CD4-positive, alpha-beta T cell (primary cell): Measurements from ENCODE around the gene LCE3C. TPM values are rescaled to one million over a fixed set of nuclear protein-coding genes. Genes with fewer than 3 reads are reported as not detected.

Experiments
- ATAC-seq: fragments of 200-7000 bp; cut with Tn5 transposase; one replicate; pipeline ENCODE4 v1.10.0; 2022; ENCODE audit warnings: mild to moderate bottlenecking; ENCODE audit not compliant: poor library complexity
- CTCF ChIA-PET: fragments of 350-600 bp; sonication (Branson Sonifier 250); formaldehyde crosslinking; loops from one replicate; lab custom pipeline; 2021; ENCODE audit warnings: antibody characterized with exemption, inconsistent platforms; lab: Charles Lee
- POLR2A ChIA-PET: fragments of 350-600 bp; sonication (Branson Sonifier 250); formaldehyde crosslinking; loops from one replicate; lab custom pipeline; 2021; ENCODE audit warnings: antibody characterized with exemption, inconsistent platforms; lab: Charles Lee
- DNase-seq, 14 experiments: peaks; one replicate each; pipeline ENCODE4 v3.0.0-alpha.2; 2013 to 2020; ENCODE audit warnings: mixed read lengths in 2 of 14
- H3K27ac ChIP-seq, 2 donors: one replicate each; pipeline versions ENCODE4 v1.5.1 to v1.7.0; 2013; ENCODE audit warnings: low read length in 2 of 2, low read depth in 1 of 2, mild to moderate bottlenecking in 1 of 2
- H3K27me3 ChIP-seq, 2 experiments: 1 replicate in 1 of 2; 2 replicates in 1 of 2; pipeline versions ENCODE4 v1.6.1 to v1.7.0; 2013; ENCODE audit warnings: low read length in 2 of 2, control low read depth in 1 of 2, mild to moderate bottlenecking in 1 of 2, moderate library complexity in 1 of 2; ENCODE audit not compliant: insufficient read depth in 2 of 2, control insufficient read depth in 1 of 2
- H3K36me3 ChIP-seq: one replicate; pipeline ENCODE4 v1.6.1; 2013; ENCODE audit warnings: low read length, control low read depth; ENCODE audit not compliant: insufficient read depth
- H3K4me1 ChIP-seq: one replicate; pipeline ENCODE4 v1.6.1; 2013; ENCODE audit warnings: low read length, control low read depth; ENCODE audit not compliant: insufficient read depth
- H3K4me3 ChIP-seq: one replicate; pipeline ENCODE4 v1.5.1; 2013; ENCODE audit warnings: mild to moderate bottlenecking, low read length, moderate library complexity
- H3K9me3 ChIP-seq, 2 experiments: 1 replicate in 1 of 2; 2 replicates in 1 of 2; pipeline versions ENCODE4 v1.6.1 to v1.7.0; 2013; ENCODE audit warnings: low read length in 2 of 2, mild to moderate bottlenecking in 2 of 2, control low read depth in 1 of 2, moderate library complexity in 1 of 2; ENCODE audit not compliant: control insufficient read depth in 1 of 2, insufficient read depth in 1 of 2
- H3K27ac Mint-ChIP-seq: one replicate; pipeline ENCODE4 v1.8.0; 2020; ENCODE audit warnings: mixed read lengths
- H3K27me3 Mint-ChIP-seq: one replicate; pipeline ENCODE4 v1.8.0; 2021; ENCODE audit warnings: mixed read lengths
- H3K36me3 Mint-ChIP-seq: one replicate; pipeline ENCODE4 v1.8.0; 2021; ENCODE audit warnings: low read depth, mixed read lengths
- H3K4me1 Mint-ChIP-seq: one replicate; pipeline ENCODE4 v1.8.0; 2021; ENCODE audit warnings: low read depth, mixed read lengths
- H3K4me3 Mint-ChIP-seq: one replicate; pipeline ENCODE4 v1.8.0; 2020; ENCODE audit warnings: mild to moderate bottlenecking, mixed read lengths
- H3K9me3 Mint-ChIP-seq: one replicate; pipeline ENCODE4 v1.8.0; 2020; ENCODE audit warnings: mixed read lengths
- intact Hi-C, 2 experiments: fragments of 100-400 bp; cut with DNase I in 1 of 2; cut with micrococcal nuclease in 1 of 2; formaldehyde crosslinking; loops; one replicate each; pipeline versions ENCODE4 v1.15.1 to v1.9.0; 2023 to 2025; cut with DNase I, micrococcal nuclease
- total RNA-seq, 174 experiments: library from RNA in 2 of 174; stranded (reverse) in 2 of 174; gene quantifications; one replicate each; pipeline ENCODE4 v1.2.3 and lab custom pipeline; 2021 to 2026
- TF ChIP-seq, protein P1 (sequence below): fragments of 200-600 bp; IDR thresholded peaks from one replicate; pipeline ENCODE4 v1.8.0; 2022; ENCODE audit warnings: antibody characterized with exemption, mild to moderate bottlenecking

The LCE3C gene
- total RNA-seq, 2 experiments from 2014 or later: not detected

DNA sequence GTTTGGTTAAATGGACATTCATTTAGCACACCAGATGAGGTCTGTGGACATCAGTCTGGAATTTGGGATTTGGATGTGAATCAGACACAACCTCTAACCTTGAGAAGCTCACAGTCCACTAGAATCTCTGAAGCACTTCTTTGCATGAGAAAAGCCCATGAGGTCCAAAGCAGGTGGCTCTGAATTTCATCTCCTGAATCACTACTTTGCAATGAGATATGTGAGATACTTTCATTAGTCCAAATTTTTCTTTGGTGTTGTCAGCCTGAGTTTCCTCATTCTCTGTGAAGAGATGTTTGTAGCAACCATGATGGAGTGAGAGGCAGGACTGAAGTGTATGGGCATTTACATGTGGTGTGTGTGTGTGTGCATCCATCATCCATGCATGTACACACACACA lies 46.6 kb downstream of the LCE3C start:
- no peak for ATAC-seq
- Mint-ChIP-seq H3K27ac (no peak overlapping the region), H3K4me3 (no peak overlapping the region), H3K4me1 (no peaks in the 10 kb centered on the region), H3K27me3 (peaks cover 51% of the 10 kb centered on the region), H3K9me3 (no peaks in the 10 kb centered on the region), H3K36me3 (no peaks in the 10 kb centered on the region)
- TF ChIP-seq, protein P1, sequence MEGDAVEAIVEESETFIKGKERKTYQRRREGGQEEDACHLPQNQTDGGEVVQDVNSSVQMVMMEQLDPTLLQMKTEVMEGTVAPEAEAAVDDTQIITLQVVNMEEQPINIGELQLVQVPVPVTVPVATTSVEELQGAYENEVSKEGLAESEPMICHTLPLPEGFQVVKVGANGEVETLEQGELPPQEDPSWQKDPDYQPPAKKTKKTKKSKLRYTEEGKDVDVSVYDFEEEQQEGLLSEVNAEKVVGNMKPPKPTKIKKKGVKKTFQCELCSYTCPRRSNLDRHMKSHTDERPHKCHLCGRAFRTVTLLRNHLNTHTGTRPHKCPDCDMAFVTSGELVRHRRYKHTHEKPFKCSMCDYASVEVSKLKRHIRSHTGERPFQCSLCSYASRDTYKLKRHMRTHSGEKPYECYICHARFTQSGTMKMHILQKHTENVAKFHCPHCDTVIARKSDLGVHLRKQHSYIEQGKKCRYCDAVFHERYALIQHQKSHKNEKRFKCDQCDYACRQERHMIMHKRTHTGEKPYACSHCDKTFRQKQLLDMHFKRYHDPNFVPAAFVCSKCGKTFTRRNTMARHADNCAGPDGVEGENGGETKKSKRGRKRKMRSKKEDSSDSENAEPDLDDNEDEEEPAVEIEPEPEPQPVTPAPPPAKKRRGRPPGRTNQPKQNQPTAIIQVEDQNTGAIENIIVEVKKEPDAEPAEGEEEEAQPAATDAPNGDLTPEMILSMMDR: no peak
- DNase-seq: no peak
- ChIA-PET CTCF (no interaction called here), POLR2A (no interaction called here)
- Histone ChIP-seq H3K27ac (no peak overlapping the region), H3K27me3 (peaks cover 9 to 20% of the 10 kb centered on the region in 2 experiments), H3K4me1 (no peaks in the 10 kb centered on the region), H3K4me3 (no peak overlapping the region), H3K9me3 (no peaks in the 10 kb centered on the region), H3K36me3 (no peaks in the 10 kb centered on the region)
- intact Hi-C loops: no loop called here

Other genes starting within 250 kb of the LCE3C start
- not detected for gene FLG2, start 240.2 kb upstream of the LCE3C start, total RNA-seq
- not detected for gene CRNN, start 186.0 kb upstream of the LCE3C start, total RNA-seq
- not detected for gene LCE5A, start 89.4 kb upstream of the LCE3C start, total RNA-seq
- not detected for gene CRCT1, start 85.8 kb upstream of the LCE3C start, total RNA-seq
- gene LCE3E, start 33.5 kb upstream of the LCE3C start, total RNA-seq: not detected
- not detected for gene LCE3D, start 19.7 kb upstream of the LCE3C start, total RNA-seq
- gene LCE3B, start 13.6 kb downstream of the LCE3C start, total RNA-seq: not detected
- not detected for gene LCE3A, start 22.9 kb downstream of the LCE3C start, total RNA-seq
- gene LCE2D, start 63.1 kb downstream of the LCE3C start, total RNA-seq: not detected
- not detected for gene LCE2C, start 75.0 kb downstream of the LCE3C start, total RNA-seq
- gene LCE2B, start 85.9 kb downstream of the LCE3C start, total RNA-seq: not detected
- gene LCE2A, start 98.1 kb downstream of the LCE3C start, total RNA-seq: not detected
- gene LCE4A, start 107.9 kb downstream of the LCE3C start, total RNA-seq: not detected
- gene KPRP, start 157.8 kb downstream of the LCE3C start, total RNA-seq: not detected
- gene LCE1F, start 174.9 kb downstream of the LCE3C start, total RNA-seq: not detected
- not detected for gene LCE1E, start 186.0 kb downstream of the LCE3C start, total RNA-seq
- not detected for gene LCE1D, start 196.5 kb downstream of the LCE3C start, total RNA-seq
- not detected for gene LCE1C, start 206.4 kb downstream of the LCE3C start, total RNA-seq
- not detected for gene LCE1B, start 211.7 kb downstream of the LCE3C start, total RNA-seq
- not detected for gene LCE1A, start 227.2 kb downstream of the LCE3C start, total RNA-seq
- gene LCE6A, start 242.6 kb downstream of the LCE3C start, total RNA-seq: not detected